Neural cell (in vitro differentiated cells): ENCODE measurements around the gene DSCAM. TPM values are rescaled to one million over a fixed set of nuclear protein-coding genes. Genes with fewer than 3 reads are reported as not detected.

Experiments
- H2AFZ ChIP-seq: fragments of 200-600, 300-800 bp; sonication (generic), shearing (Covaris generic); 2 replicates; pipeline ENCODE4 v1.6.0; 2014; ENCODE audit warnings: low read depth, mild to moderate bottlenecking, antibody characterized with exemption, low read length, moderate library complexity
- H3F3A ChIP-seq: fragments of 200-600 bp; shearing (Covaris generic); 2 replicates; pipeline ENCODE4 v1.6.1; 2016; ENCODE audit warnings: mild to moderate bottlenecking, moderate library complexity, mixed read lengths, antibody characterized with exemption, low read length; ENCODE audit not compliant: insufficient read depth, poor library complexity, severe bottlenecking
- H3K27ac ChIP-seq: fragments of 200-600, 300-800 bp; sonication (generic), shearing (Covaris generic); 2 replicates; pipeline ENCODE4 v1.5.1; 2014; ENCODE audit warnings: mild to moderate bottlenecking, low read length, moderate library complexity
- H3K27me3 ChIP-seq: fragments of 300-800, 200-600 bp; sonication (generic), shearing (Covaris generic); 2 replicates; pipeline ENCODE4 v1.6.0; 2014; ENCODE audit warnings: mild to moderate bottlenecking, low read depth, low read length, moderate library complexity; ENCODE audit not compliant: insufficient read depth
- H3K36me3 ChIP-seq: fragments of 300-800, 200-600 bp; sonication (generic), shearing (Covaris generic); 2 replicates; pipeline ENCODE4 v1.5.1; 2014; ENCODE audit warnings: mild to moderate bottlenecking, antibody characterized with exemption, low read length, moderate library complexity; ENCODE audit not compliant: insufficient read depth
- H3K4me2 ChIP-seq: fragments of 300-800, 200-600 bp; sonication (generic), shearing (Covaris generic); 2 replicates; pipeline ENCODE4 v1.6.0; 2014; ENCODE audit warnings: mild to moderate bottlenecking, low read length
- H3K4me3 ChIP-seq: fragments of 300-800, 200-600 bp; sonication (generic), shearing (Covaris generic); 2 replicates; pipeline ENCODE4 v1.5.1; 2014; ENCODE audit warnings: mild to moderate bottlenecking, low read length, moderate library complexity
- H3K79me2 ChIP-seq: fragments of 200-600 bp; shearing (Covaris generic); replicated peaks from 2 replicates; pipeline ENCODE4 v1.6.0; 2014; ENCODE audit warnings: mild to moderate bottlenecking, low read length, moderate library complexity; ENCODE audit not compliant: insufficient read depth
- H3K9ac ChIP-seq: fragments of 300-800, 200-600 bp; sonication (generic), shearing (Covaris generic); 2 replicates; pipeline ENCODE4 v1.6.1; 2016; ENCODE audit warnings: mild to moderate bottlenecking, low read length, mixed read lengths
- H3K9me2 ChIP-seq: fragments of 200-600 bp; shearing (Covaris generic); 2 replicates; pipeline ENCODE4 v1.6.1; 2016; ENCODE audit warnings: mild to moderate bottlenecking, low read length, mixed read lengths; ENCODE audit not compliant: insufficient read depth
- H3K9me3 ChIP-seq: fragments of 200-600, 300-800 bp; sonication (generic), shearing (Covaris generic); 2 replicates; pipeline ENCODE4 v1.6.1; 2016; ENCODE audit warnings: mild to moderate bottlenecking, mixed run types, low read length, moderate library complexity, mixed read lengths
- H4K20me1 ChIP-seq: fragments of 200-600 bp; shearing (Covaris generic); 2 replicates; pipeline ENCODE4 v1.6.1; 2016; ENCODE audit warnings: mild to moderate bottlenecking, mixed run types; ENCODE audit not compliant: insufficient read depth
- EP300 ChIP-seq: fragments of 450-650 bp; conservative IDR thresholded peaks from 2 replicates; pipeline ENCODE4 v1.6.1; 2014; ENCODE audit warnings: antibody characterized with exemption, mild to moderate bottlenecking, moderate library complexity; ENCODE audit not compliant: poor library complexity, severe bottlenecking
- EZH2 ChIP-seq: fragments of 200-600, 300-800 bp; shearing (Covaris generic), sonication (generic); IDR thresholded peaks from 2 replicates; pipeline ENCODE4 v1.6.1; 2014; ENCODE audit warnings: antibody characterized with exemption, low read length, borderline replicate concordance, mild to moderate bottlenecking; ENCODE audit not compliant: insufficient read depth, poor library complexity, severe bottlenecking
- MXI1 ChIP-seq: fragments of 450-650 bp; conservative IDR thresholded peaks from 2 replicates; pipeline ENCODE4 v1.6.1; 2014; ENCODE audit warnings: antibody characterized with exemption, mild to moderate bottlenecking; ENCODE audit not compliant: poor library complexity, severe bottlenecking
- POLR2AphosphoS5 ChIP-seq: IDR thresholded peaks from 2 replicates; pipeline ENCODE4 v1.6.1; 2012
- RAD21 ChIP-seq: fragments of 450-650 bp; conservative IDR thresholded peaks from 2 replicates; pipeline ENCODE4 v1.6.1; 2014; ENCODE audit warnings: antibody characterized with exemption, mild to moderate bottlenecking, moderate library complexity
- REST ChIP-seq: IDR thresholded peaks from 2 replicates; pipeline ENCODE4 v1.6.1; 2012; ENCODE audit warnings: borderline replicate concordance
- SMC3 ChIP-seq: fragments of 450-650 bp; conservative IDR thresholded peaks from 2 replicates; pipeline ENCODE4 v1.6.1; 2014; ENCODE audit warnings: antibody characterized with exemption, mild to moderate bottlenecking, moderate library complexity; ENCODE audit not compliant: poor library complexity
- TAF1 ChIP-seq: IDR thresholded peaks from 2 replicates; pipeline ENCODE4 v1.6.1; 2012; ENCODE audit warnings: low read depth
- polyA plus RNA-seq: library from polyadenylated mRNA; depleted of rRNA; stranded (reverse); fragments of >200 nt; gene quantifications from 2 replicates; pipeline ENCODE4 v1.2.3, GENCODE V29; 2014
- TF ChIP-seq, protein P1 (sequence below): fragments of 450-650 bp; IDR thresholded peaks from 2 replicates; pipeline ENCODE4 v1.5.1; 2014; ENCODE audit warnings: antibody characterized with exemption, mild to moderate bottlenecking, moderate library complexity; ENCODE audit not compliant: poor library complexity, severe bottlenecking

The DSCAM gene
- polyA plus RNA-seq, 1 donor from 2014 or later = 5.3 TPM

- Histone ChIP-seq H3K9me2 (no peaks in the 10 kb centered on the region), H3F3A (no peaks in the 10 kb centered on the region), H3K79me2 (no peaks in the 10 kb centered on the region), H3K36me3 (no peaks in the 10 kb centered on the region), H3K9me3 (no peaks in the 10 kb centered on the region), H2AFZ (no peak overlapping the region), H3K9ac (no peak overlapping the region), H3K27ac (no peak overlapping the region), H3K4me2 (no peak overlapping the region), H3K27me3 (no peaks in the 10 kb centered on the region), H3K4me3 (no peak overlapping the region), H4K20me1 (no peaks in the 10 kb centered on the region)
- TF ChIP-seq MXI1 (no peak), EZH2 (no peak), RAD21 (no peak), REST (no peak), TAF1 (no peak), SMC3 (no peak), POLR2AphosphoS5 (no peak), EP300 (no peak)
- TF ChIP-seq, protein P1, sequence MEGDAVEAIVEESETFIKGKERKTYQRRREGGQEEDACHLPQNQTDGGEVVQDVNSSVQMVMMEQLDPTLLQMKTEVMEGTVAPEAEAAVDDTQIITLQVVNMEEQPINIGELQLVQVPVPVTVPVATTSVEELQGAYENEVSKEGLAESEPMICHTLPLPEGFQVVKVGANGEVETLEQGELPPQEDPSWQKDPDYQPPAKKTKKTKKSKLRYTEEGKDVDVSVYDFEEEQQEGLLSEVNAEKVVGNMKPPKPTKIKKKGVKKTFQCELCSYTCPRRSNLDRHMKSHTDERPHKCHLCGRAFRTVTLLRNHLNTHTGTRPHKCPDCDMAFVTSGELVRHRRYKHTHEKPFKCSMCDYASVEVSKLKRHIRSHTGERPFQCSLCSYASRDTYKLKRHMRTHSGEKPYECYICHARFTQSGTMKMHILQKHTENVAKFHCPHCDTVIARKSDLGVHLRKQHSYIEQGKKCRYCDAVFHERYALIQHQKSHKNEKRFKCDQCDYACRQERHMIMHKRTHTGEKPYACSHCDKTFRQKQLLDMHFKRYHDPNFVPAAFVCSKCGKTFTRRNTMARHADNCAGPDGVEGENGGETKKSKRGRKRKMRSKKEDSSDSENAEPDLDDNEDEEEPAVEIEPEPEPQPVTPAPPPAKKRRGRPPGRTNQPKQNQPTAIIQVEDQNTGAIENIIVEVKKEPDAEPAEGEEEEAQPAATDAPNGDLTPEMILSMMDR = no peak
Measured at GRCh38 chr21:40863839-40864238, 16.9 kb upstream of the DSCAM start.

DNA sequence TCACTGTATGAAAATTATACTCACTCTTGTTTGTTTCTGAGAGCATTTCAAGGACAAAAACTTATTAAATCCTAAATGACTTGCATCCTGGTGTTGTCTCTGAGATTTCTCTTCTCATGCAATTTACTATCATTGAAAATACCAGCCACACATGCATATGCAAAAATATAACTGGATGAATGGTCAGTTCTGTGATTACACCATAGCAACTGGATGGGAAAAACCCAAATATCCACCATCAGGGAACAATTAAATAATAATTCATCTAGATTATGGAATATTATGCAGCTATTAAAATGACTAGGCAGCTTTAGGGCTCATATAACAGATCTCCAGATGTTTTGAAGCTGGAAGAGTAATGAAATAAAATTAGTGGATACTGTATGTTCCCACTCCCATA is 11.6 kb upstream of the DSCAM start:
- H3K9me3 ChIP-seq = no peaks in the 10 kb centered on the region
- H3K79me2 ChIP-seq = no peaks in the 10 kb centered on the region
- no peak overlapping the region for H3K27ac ChIP-seq
- no peak for TF ChIP-seq TAF1
- TF ChIP-seq, protein P1 = no peak
- no peak for TF ChIP-seq EP300
- no peak for TF ChIP-seq POLR2AphosphoS5
- TF ChIP-seq SMC3 = no peak
- no peak overlapping the region for H2AFZ ChIP-seq
- no peaks in the 10 kb centered on the region for H3K27me3 ChIP-seq
- no peak overlapping the region for H3K4me2 ChIP-seq
- no peaks in the 10 kb centered on the region for H3K36me3 ChIP-seq
- no peak overlapping the region for H3K4me3 ChIP-seq
- no peaks in the 10 kb centered on the region for H3K9me2 ChIP-seq
- H3F3A ChIP-seq = no peaks in the 10 kb centered on the region
- no peak overlapping the region for H3K9ac ChIP-seq
- no peaks in the 10 kb centered on the region for H4K20me1 ChIP-seq
